Measurements from ENCODE around the gene RYR2.

The RYR2 gene

GRCh38 chr1:237386362-237387143 is 344.6 kb downstream of the RYR2 start:
- no peaks in the 10 kb centered on the region for H3K79me2 ChIP-seq (ENCODE audit: low read length)
- no peak overlapping the region for H3K27ac ChIP-seq (ENCODE audit: low read length)
- H3K9me3 ChIP-seq (ENCODE audit: insufficient read depth, low read length) = no peaks in the 10 kb centered on the region
- H4K20me1 ChIP-seq (ENCODE audit: insufficient read depth, low read length) = no peaks in the 10 kb centered on the region
- no peak overlapping the region for H3K9ac ChIP-seq (ENCODE audit: low read length)
- peaks cover 4% of the 10 kb centered on the region; the same call in 1 of the 2 replicates for H3K4me1 ChIP-seq (ENCODE audit: low read length)
- H3K36me3 ChIP-seq (replicated peaks; ENCODE audit: low read depth, low read length) = no peaks in the 10 kb centered on the region
- no peak overlapping the region for H3K4me2 ChIP-seq (ENCODE audit: low read length)
- no peak; the same call in 1 of the 2 replicates for TF ChIP-seq EZH2phosphoT487 (IDR thresholded peaks at IDR 0.05; ENCODE audit: low read depth)
- TF ChIP-seq CTCF (IDR thresholded peaks at IDR 0.05; ENCODE audit: low read depth, low read length) = peak; percentile 93
- H3K4me3 ChIP-seq (ENCODE audit: low read length) = no peak overlapping the region
- H3K27me3 ChIP-seq (ENCODE audit: low read depth, low read length) = peaks cover 52% of the 10 kb centered on the region
- no peak overlapping the region for H2AFZ ChIP-seq (ENCODE audit: low read depth, low read length)

GRCh38 chr1:237387144-237387505 is 345.1 kb downstream of the RYR2 start:
- no peak for TF ChIP-seq EZH2phosphoT487 (IDR thresholded peaks at IDR 0.05; ENCODE audit: low read depth)
- no peak for TF ChIP-seq CTCF (IDR thresholded peaks at IDR 0.05; ENCODE audit: low read depth, low read length)
- no peak overlapping the region for H2AFZ ChIP-seq (ENCODE audit: low read depth, low read length)
- H3K4me3 ChIP-seq (ENCODE audit: low read length) = no peak overlapping the region

GRCh38 chr1:237390823-237391222 is 348.8 kb downstream of the RYR2 start:
- no peaks in the 10 kb centered on the region for H4K20me1 ChIP-seq (ENCODE audit: insufficient read depth, low read length)
- H3K4me1 ChIP-seq (ENCODE audit: low read length) = no peaks in the 10 kb centered on the region
- H3K9me3 ChIP-seq (ENCODE audit: insufficient read depth, low read length) = no peaks in the 10 kb centered on the region
- H3K4me2 ChIP-seq (ENCODE audit: low read length) = no peak overlapping the region
- H3K27ac ChIP-seq (ENCODE audit: low read length) = no peak overlapping the region
- H3K27me3 ChIP-seq (ENCODE audit: low read depth, low read length) = peaks cover 61% of the 10 kb centered on the region
- H3K4me3 ChIP-seq (ENCODE audit: low read length) = no peak overlapping the region
- TF ChIP-seq CTCF (IDR thresholded peaks at IDR 0.05; ENCODE audit: low read depth, low read length) (no peak), EZH2phosphoT487 (IDR thresholded peaks at IDR 0.05; ENCODE audit: low read depth) (no peak)
- no peak overlapping the region for H2AFZ ChIP-seq (ENCODE audit: low read depth, low read length)
- H3K79me2 ChIP-seq (ENCODE audit: low read length) = no peaks in the 10 kb centered on the region
- no peak overlapping the region for H3K9ac ChIP-seq (ENCODE audit: low read length)
- no peaks in the 10 kb centered on the region for H3K36me3 ChIP-seq (replicated peaks; ENCODE audit: low read depth, low read length)

More at GRCh38 chr1:237387144-237387505, 345.1 kb downstream of the RYR2 start:
- Histone ChIP-seq H3K9me3 (ENCODE audit: insufficient read depth, low read length) (no peaks in the 10 kb centered on the region), H3K27me3 (ENCODE audit: low read depth, low read length) (peaks cover 57% of the 10 kb centered on the region), H3K27ac (ENCODE audit: low read length) (no peak overlapping the region), H3K36me3 (replicated peaks; ENCODE audit: low read depth, low read length) (no peaks in the 10 kb centered on the region), H3K4me2 (ENCODE audit: low read length) (no peak overlapping the region), H3K79me2 (ENCODE audit: low read length) (no peaks in the 10 kb centered on the region), H4K20me1 (ENCODE audit: insufficient read depth, low read length) (no peaks in the 10 kb centered on the region), H3K9ac (ENCODE audit: low read length) (no peak overlapping the region), H3K4me1 (ENCODE audit: low read length) (peaks cover 4% of the 10 kb centered on the region; the same call in 1 of the 2 replicates)

DNA sequence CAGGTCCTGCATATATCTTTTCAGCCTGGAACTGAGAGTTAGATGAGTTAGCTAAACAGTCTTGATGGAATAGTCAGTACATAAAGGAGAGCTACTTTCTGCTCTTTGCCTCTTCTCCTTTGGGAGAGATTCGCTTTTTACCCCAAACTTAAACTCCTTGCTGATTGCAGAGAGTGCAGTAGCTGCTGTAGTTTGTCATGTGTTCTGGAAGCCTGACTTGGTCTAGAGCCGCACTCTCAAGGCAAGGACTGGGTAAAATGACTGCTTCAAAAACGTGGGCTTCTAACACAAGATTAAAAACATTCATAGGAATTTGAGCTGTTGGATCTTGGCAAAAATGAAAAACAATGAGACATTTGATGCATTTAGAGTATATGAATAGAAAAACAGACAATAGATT is 351.6 kb downstream of the RYR2 start:
- no peak overlapping the region for H3K4me2 ChIP-seq (ENCODE audit: low read length)
- no peaks in the 10 kb centered on the region for H4K20me1 ChIP-seq (ENCODE audit: insufficient read depth, low read length)
- no peaks in the 10 kb centered on the region for H3K4me1 ChIP-seq (ENCODE audit: low read length)
- peaks cover 7% of the 10 kb centered on the region; the same call in 1 of the 2 replicates for H3K9me3 ChIP-seq (ENCODE audit: insufficient read depth, low read length)
- TF ChIP-seq EZH2phosphoT487 (IDR thresholded peaks at IDR 0.05; ENCODE audit: low read depth) = no peak
- TF ChIP-seq CTCF (IDR thresholded peaks at IDR 0.05; ENCODE audit: low read depth, low read length) = no peak
- H3K27ac ChIP-seq (ENCODE audit: low read length) = no peak overlapping the region
- no peak overlapping the region for H3K9ac ChIP-seq (ENCODE audit: low read length)
- H3K4me3 ChIP-seq (ENCODE audit: low read length) = no peak overlapping the region
- no peaks in the 10 kb centered on the region for H3K36me3 ChIP-seq (replicated peaks; ENCODE audit: low read depth, low read length)
- H3K27me3 ChIP-seq (ENCODE audit: low read depth, low read length) = peaks cover 40% of the 10 kb centered on the region
- no peaks in the 10 kb centered on the region for H3K79me2 ChIP-seq (ENCODE audit: low read length)
- no peak overlapping the region for H2AFZ ChIP-seq (ENCODE audit: low read depth, low read length)

All from OCI-LY3 (cell line).